GM12873 (cell line): Measurements from ENCODE around the gene JAK3.

ENCODE experiments used
- CTCF ChIP-seq: IDR thresholded peaks from 2 replicates; pipeline ENCODE4 v1.5.1; 2012; ENCODE audit warnings: low read depth, mild to moderate bottlenecking, moderate library complexity, low read length, control low read depth; ENCODE audit not compliant: insufficient read depth; ENCODE audit errors: missing control alignments

The JAK3 gene

GRCh38 chr19:17863520-17864182 lies 15.9 kb upstream of the JAK3 start:
- TF ChIP-seq CTCF: no peak

GRCh38 chr19:17862711-17863519 lies 15.1 kb upstream of the JAK3 start:
- peak; percentile 2 for TF ChIP-seq CTCF

DNA sequence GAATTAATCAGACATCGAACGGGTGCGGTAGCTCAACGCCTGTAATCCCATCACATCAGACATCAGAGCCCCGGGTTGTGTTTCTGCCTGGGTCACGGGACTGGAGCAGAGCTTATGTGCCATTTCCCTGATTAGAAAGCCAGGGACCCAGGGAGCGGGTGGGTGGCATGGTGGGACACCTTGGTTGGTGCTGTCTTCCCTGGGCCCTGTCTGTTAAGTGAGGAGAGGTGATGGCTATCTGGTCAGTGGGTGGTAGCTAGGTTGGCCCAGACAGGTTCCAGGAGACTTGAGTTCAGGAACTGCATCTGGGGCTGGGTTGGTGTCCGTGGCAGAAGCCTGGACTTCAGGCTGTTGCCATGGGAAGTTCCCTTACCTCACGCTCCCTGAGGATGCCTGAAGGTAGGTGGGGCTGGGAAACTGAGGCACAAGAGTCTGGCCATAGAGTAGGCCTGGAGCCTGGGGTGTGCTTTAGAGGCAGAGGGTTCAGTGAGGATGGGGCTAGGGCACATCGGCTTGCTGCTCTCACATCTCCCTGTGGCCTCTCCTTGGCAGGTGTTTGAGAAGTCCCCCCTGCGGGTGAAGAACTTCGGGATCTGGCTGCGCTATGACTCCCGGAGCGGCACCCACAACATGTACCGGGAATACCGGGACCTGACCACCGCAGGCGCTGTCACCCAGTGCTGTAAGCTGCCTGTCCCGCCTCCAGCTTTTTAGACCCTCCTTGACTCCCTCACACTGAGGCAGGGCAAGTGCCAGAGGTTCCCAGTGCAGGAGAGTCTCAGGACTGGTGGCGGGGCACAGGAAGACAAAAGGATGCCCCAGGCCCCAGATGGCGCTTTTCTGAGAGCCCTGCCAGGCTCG lies 14.0 kb upstream of the JAK3 start:
- TF ChIP-seq CTCF: no peak

GRCh38 chr19:17860993-17861360 lies 13.2 kb upstream of the JAK3 start:
- TF ChIP-seq CTCF: no peak

DNA sequence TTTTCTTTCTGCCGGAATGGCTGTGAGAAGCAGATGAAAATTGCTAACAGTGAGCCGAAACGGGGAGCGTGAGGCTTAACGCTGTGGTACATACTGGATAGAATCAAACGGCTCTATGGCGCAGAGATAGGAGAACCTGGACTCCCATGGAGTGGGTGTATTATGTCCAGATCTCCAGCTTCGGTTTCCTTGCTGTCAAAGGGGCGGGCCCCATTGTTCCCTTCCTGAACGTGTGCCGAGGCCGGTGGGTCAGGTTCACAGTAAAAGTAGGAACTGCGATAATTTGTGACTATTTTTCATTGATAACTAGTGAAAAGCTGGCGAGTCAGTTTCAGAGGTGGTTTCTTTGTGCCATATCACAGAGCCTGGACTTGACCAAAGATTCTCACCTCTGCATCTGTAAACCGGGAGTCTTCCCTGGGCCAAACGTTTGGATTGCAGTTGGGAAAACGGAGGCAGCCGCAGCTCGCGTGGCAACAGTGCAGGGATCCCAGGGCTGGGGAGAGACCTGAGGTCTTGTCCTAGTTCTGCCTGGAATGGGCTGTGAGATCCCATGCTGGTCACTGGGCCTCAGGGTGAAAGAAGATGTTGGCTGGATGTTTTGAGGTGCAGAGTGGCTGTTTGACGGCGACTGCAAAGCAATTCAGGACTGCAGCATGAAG lies 12.7 kb upstream of the JAK3 start:
- no peak for TF ChIP-seq CTCF

DNA sequence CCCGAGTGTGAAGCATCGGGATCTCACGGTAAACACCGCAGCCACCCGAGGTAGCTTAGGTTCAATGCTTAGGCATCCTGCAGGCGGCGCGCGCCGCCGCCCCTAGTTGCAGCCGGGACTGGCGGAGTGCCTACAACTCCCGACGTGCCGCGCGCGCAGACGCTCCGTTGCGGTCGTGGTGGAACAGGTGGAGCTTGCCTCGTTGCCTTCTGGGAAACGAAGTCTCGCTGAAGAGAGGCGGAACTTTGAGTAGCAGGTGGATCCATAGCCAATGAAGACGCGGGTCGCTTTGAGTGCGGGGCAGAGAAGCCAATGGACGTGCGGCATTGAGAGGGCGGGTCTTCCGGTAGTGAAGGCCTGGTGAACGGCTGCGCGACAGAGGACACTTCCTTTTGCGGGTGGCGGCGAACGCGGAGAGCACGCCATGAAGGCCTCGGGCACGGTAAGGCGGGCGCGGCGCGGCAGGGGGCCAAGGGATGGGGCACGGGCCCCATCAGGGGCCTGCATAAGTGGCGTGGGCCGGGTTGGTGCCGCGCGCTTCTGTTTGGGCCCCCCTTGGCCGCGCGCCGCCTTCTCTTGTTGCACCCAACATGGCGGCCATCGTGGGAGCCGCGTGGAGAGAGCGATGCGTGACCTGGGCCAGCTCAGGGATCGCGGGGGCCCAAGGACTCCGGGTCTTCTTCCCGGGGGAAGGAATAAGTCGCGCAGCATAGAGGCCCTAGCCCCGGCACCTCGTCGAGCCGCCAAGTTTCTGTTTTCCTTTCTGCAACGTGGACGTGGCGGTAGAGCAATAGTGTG lies 11.9 kb upstream of the JAK3 start, which contains the start of gene RPL18A:
Gene RPL18A, plus strand, starts transcription at position 378 of the 798 bp plus-strand sequence. Its CDS starts 47 bp downstream, at position 425.
- peak; percentile 96 for TF ChIP-seq CTCF
